Activated B cell treated with CpG ODN at 0.5 μM for 24 hours (primary cell): ENCODE measurements around the gene DOCK2. TPM values are rescaled to one million over a fixed set of nuclear protein-coding genes. Genes with fewer than 3 reads are reported as not detected.
"Not testable (repeated sequence)": the region's sequence is repeated elsewhere in the genome, so short reads cannot be mapped to it uniquely, and the experiment has no call there.

Source experiments
- ATAC-seq: fragments of 200-7000 bp; cut with Tn5 transposase; one replicate; pipeline ENCODE4 v1.10.0; 2021; ENCODE audit warnings: low read depth, mild to moderate bottlenecking, moderate library complexity
- CTCF ChIA-PET: fragments of 350-600 bp; sonication (Branson Sonifier 250); formaldehyde crosslinking; loops from one replicate; lab custom pipeline; 2021; ENCODE audit warnings: antibody characterized with exemption; lab: Charles Lee
- POLR2A ChIA-PET: fragments of 350-600 bp; sonication (Branson Sonifier 250); formaldehyde crosslinking; loops from one replicate; lab custom pipeline; 2021; ENCODE audit warnings: antibody characterized with exemption; lab: Charles Lee
- DNase-seq: peaks from one replicate; pipeline ENCODE4 v3.0.0; 2022
- H3K27ac Mint-ChIP-seq: one replicate; pipeline ENCODE4 v1.8.0; 2020; ENCODE audit warnings: mixed read lengths
- H3K27me3 Mint-ChIP-seq: one replicate; pipeline ENCODE4 v1.8.0; 2021; ENCODE audit warnings: mixed read lengths
- H3K36me3 Mint-ChIP-seq: one replicate; pipeline ENCODE4 v1.8.0; 2021; ENCODE audit warnings: low read depth, mixed read lengths
- H3K4me1 Mint-ChIP-seq: one replicate; pipeline ENCODE4 v1.8.0; 2021; ENCODE audit warnings: mixed read lengths
- H3K4me3 Mint-ChIP-seq: one replicate; pipeline ENCODE4 v1.8.0; 2020; ENCODE audit warnings: mild to moderate bottlenecking, mixed read lengths
- H3K9me3 Mint-ChIP-seq: one replicate; pipeline ENCODE4 v1.8.0; 2020; ENCODE audit warnings: mixed read lengths
- intact Hi-C: fragments of 100-400 bp; cut with micrococcal nuclease; formaldehyde crosslinking; loops from one replicate; pipeline ENCODE4 v1.15.1; 2024
- total RNA-seq: library from RNA; stranded (reverse); gene quantifications from 2 replicates; pipeline ENCODE4 v1.2.3, GENCODE V29; 2022
- TF ChIP-seq, protein P1 (sequence below): fragments of 200-600 bp; IDR thresholded peaks from one replicate; pipeline ENCODE4 v1.8.0; 2022; ENCODE audit warnings: antibody characterized with exemption, mild to moderate bottlenecking

The DOCK2 gene
- total RNA-seq, 1 donor from 2014 or later = 344 TPM

GRCh38 chr5:170092455-170093101 is 455.5 kb downstream of the DOCK2 start:
- ChIA-PET CTCF (no interaction called here), POLR2A (no interaction called here)
- intact Hi-C loops = no loop called here
- peaks cover 2% of the 10 kb centered on the region for H3K27me3 Mint-ChIP-seq
- no peak overlapping the region for H3K4me3 Mint-ChIP-seq
- peaks cover 2% of the 10 kb centered on the region for H3K36me3 Mint-ChIP-seq
- H3K9me3 Mint-ChIP-seq = no peaks in the 10 kb centered on the region
- ATAC-seq = no peak
- no peaks in the 10 kb centered on the region for H3K4me1 Mint-ChIP-seq
- TF ChIP-seq, protein P1, sequence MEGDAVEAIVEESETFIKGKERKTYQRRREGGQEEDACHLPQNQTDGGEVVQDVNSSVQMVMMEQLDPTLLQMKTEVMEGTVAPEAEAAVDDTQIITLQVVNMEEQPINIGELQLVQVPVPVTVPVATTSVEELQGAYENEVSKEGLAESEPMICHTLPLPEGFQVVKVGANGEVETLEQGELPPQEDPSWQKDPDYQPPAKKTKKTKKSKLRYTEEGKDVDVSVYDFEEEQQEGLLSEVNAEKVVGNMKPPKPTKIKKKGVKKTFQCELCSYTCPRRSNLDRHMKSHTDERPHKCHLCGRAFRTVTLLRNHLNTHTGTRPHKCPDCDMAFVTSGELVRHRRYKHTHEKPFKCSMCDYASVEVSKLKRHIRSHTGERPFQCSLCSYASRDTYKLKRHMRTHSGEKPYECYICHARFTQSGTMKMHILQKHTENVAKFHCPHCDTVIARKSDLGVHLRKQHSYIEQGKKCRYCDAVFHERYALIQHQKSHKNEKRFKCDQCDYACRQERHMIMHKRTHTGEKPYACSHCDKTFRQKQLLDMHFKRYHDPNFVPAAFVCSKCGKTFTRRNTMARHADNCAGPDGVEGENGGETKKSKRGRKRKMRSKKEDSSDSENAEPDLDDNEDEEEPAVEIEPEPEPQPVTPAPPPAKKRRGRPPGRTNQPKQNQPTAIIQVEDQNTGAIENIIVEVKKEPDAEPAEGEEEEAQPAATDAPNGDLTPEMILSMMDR = no peak
- no peak for DNase-seq
- H3K27ac Mint-ChIP-seq = no peak overlapping the region

DNA sequence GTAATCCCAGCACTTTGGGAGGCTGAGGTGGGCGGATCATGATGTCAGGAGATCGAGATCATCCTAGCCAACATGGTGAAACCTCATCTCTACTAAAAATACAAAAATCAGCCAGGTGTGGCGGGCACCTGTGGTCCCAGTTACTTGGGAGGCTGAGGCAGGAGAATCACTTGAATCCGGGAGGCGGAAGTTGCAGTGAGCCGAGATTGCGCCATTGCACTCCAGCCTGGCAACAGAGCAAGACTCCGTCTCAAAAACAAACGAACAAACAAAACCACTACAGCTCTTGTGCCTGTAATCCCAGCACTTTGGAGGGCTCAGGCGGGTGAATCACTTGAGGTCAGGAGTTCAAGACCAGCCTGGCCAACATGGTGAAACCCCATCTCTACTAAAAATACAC is 457.3 kb downstream of the DOCK2 start:
- H3K27ac Mint-ChIP-seq, H3K27me3 Mint-ChIP-seq, CTCF ChIA-PET, ATAC-seq, DNase-seq, H3K4me3 Mint-ChIP-seq, intact Hi-C loops, H3K4me1 Mint-ChIP-seq, POLR2A ChIA-PET, H3K9me3 Mint-ChIP-seq, H3K36me3 Mint-ChIP-seq: not testable (repeated sequence)

DNA sequence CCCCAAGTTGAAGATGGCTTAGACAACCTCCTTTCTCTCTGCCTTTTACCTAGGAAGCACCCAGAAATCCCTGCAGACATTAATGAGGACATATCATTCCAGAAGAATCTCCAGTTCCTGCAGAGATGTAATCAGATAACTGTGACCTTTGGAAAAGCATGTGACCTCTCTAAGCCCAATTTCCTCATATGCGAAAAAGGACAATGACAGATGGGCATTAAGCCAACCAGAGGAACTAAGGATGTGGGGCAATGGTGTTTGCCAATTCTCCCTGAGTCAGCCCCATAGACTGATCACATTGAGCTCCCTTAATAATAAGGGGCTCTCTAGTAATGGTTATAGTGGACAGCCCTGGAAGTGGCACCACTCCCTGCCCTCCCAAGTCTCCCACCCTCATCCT is 458.6 kb downstream of the DOCK2 start:
- intact Hi-C loops = no loop called here
- DNase-seq (no peak), ATAC-seq (no peak)
- Mint-ChIP-seq H3K9me3 (peaks cover 6% of the 10 kb centered on the region), H3K27me3 (peaks cover 7% of the 10 kb centered on the region), H3K36me3 (no peaks in the 10 kb centered on the region), H3K4me1 (no peaks in the 10 kb centered on the region), H3K4me3 (no peak overlapping the region), H3K27ac (no peak overlapping the region)
- TF ChIP-seq, protein P1 = no peak
- ChIA-PET CTCF (no interaction called here), POLR2A (no interaction called here)

- intact Hi-C loops = no loop called here
- DNase-seq = no peak
- no peak overlapping the region for H3K27ac Mint-ChIP-seq
- peaks cover 6% of the 10 kb centered on the region for H3K9me3 Mint-ChIP-seq
- POLR2A ChIA-PET = no interaction called here
- no peaks in the 10 kb centered on the region for H3K36me3 Mint-ChIP-seq
- peaks cover 7% of the 10 kb centered on the region for H3K27me3 Mint-ChIP-seq
- no peak for ATAC-seq
- CTCF ChIA-PET = no interaction called here
- TF ChIP-seq, protein P1 = no peak
- no peaks in the 10 kb centered on the region for H3K4me1 Mint-ChIP-seq
- no peak overlapping the region for H3K4me3 Mint-ChIP-seq
Measured at GRCh38 chr5:170097934-170098333, 460.9 kb downstream of the DOCK2 start.

GRCh38 chr5:170100066-170100943 is 463.2 kb downstream of the DOCK2 start:
- POLR2A ChIA-PET = no interaction called here
- TF ChIP-seq, protein P1 = peak; percentile 45
- H3K4me1 Mint-ChIP-seq = no peaks in the 10 kb centered on the region
- H3K36me3 Mint-ChIP-seq = no peaks in the 10 kb centered on the region
- DNase-seq (peak; percentile 39), ATAC-seq (peak; percentile 49)
- CTCF ChIA-PET = interaction anchor here (0.7 to 2.0 kb wide), 5 partner anchors 116 to 534 kb away, joined by 3 to 6 read pairs (median 5); no protein-coding TSS in a partner anchor
- intact Hi-C loops = loop anchor here (1.0 to 5.0 kb wide), 6 partner anchors 84 to 692 kb away; no protein-coding TSS in a partner anchor
- H3K4me3 Mint-ChIP-seq = no peak overlapping the region
- peaks cover 6% of the 10 kb centered on the region for H3K9me3 Mint-ChIP-seq
- H3K27me3 Mint-ChIP-seq = peaks cover 7% of the 10 kb centered on the region
- H3K27ac Mint-ChIP-seq = no peak overlapping the region
